HG02678 (cell line): Measurements from ENCODE around the gene CASTOR1.

Experiments
- ATAC-seq: cut with Tn5 transposase; IDR thresholded peaks from one replicate; pipeline ENCODE4 v1.9.1; 2021; ENCODE audit warnings: mild to moderate bottlenecking, moderate library complexity; ENCODE audit not compliant: unreplicated experiment

The CASTOR1 gene

DNA sequence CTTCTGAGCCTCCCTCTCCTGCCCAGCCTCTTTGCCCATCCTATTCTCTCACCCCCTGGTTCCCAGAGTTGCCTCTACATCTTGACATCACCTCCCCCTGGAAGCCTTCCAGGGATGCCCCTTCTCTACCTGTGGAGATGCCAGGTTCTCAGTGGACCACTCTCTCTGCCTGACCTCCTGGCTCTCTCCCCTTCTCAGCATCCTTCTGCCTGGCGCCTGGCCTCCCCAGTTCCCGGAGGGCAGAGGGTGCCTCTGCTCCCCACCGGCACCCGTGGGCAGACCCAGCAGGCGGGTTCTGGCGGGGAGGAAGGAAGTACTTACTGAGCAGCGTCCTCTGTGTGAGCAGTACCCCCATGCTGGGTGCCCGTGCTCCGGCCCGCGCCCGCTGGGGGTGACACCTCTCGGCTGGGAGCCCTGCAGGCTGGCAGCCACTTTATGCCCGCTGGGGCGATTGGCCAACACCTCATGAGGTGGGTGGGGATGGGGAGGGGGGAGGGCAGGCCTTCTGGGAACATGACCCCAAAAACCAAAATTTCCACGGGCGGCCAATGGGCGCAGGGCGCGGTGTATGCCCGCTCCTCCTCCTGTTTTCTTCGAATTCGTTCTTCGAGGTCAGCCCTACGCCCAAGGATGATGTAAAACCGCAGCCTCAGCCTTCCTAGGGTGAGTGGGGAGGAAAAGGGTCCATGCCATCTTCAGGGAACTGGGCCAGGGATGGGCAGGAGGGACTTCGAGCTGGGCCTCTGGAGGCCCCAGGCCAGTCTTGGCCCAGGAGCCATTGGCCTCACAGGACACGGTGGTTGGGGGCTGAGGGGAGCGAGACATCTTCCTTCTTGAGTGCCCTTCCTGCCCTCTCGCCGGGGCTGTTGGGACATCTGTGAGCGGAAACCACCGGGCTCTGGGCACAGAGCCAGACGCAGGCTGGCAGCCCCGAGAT lies 22.6 kb downstream of the CASTOR1 start, which contains the start of gene OSM:
TSS of gene OSM (minus strand) at position 407 of the 937 bp plus-strand sequence. CDS start at position 355, 52 bp downstream.
- no peak for ATAC-seq

DNA sequence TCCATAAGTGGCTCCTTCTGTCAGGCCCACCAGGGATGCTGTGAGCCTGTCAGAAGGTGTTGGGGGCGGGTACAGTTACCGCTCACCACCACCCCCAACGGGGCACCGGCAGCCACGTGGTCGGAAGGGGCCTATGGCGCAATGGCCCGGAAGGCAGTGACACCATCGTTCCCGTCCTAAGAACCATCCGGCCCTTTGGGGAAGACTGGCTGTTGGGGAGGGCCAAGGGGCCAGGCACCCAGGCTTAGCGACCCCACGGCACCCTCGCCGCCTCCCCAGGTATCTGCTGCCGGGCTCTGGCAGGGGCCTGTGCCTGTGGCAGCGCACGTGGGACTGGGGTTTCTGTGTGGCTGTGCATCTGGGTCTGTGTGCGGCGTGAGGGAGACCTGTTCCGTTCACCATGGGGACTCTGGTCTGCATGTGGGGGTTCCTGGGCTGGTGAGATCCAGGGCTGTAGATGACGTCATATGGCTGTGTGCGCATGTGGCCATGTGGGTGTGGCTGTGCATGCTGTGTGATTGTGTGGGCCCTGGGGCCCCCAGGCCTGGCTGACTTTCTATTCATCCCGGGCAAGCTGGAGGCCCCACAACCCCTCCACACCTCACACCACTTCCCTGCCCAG lies 23.4 kb downstream of the CASTOR1 start:
- ATAC-seq: peak; percentile 76

- no peak for ATAC-seq
Measured at GRCh38 chr22:30265131-30265720, 24.1 kb downstream of the CASTOR1 start.

- no peak for ATAC-seq
Measured at GRCh38 chr22:30263883-30264282, 25.4 kb downstream of the CASTOR1 start.

- no peak for ATAC-seq
Measured at GRCh38 chr22:30262917-30263741, 26.2 kb downstream of the CASTOR1 start.

DNA sequence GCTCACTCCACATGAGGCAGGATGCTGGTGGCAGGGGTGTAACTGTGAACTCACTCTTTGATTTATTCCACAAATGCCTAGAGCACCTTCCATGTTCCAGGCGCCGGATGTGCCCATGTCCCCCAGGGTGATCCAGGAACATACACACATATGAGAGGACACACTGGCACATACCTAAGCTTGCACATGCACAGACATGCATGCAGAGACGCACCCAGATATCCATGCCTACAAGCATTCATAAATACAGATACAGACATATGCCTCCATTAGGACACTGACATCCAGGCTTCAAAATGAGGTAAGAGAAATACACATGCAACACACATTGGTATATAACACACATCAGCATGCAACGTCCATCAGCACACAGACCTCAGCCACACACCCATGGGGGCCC lies 27.2 kb downstream of the CASTOR1 start:
- no peak for ATAC-seq

DNA sequence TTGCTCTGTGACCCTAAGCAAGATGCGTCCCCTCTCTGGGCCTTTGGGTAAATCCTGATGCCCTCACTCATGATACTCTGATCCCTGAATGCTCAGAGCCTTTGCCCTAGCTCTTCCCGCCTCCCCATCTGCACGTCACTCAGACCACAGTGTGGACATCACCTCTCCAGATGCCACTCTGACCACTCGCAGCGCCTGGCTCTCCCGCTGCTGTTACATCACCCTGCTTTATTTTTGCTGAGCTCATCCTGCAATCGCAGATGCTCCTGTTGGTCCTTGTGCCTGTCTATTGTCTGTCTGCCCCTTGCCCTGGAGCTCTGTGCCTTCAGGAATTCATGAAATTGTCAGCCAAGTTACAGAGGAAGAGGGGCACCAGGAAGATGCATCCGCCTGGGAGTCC lies 28.2 kb downstream of the CASTOR1 start:
- no peak for ATAC-seq

DNA sequence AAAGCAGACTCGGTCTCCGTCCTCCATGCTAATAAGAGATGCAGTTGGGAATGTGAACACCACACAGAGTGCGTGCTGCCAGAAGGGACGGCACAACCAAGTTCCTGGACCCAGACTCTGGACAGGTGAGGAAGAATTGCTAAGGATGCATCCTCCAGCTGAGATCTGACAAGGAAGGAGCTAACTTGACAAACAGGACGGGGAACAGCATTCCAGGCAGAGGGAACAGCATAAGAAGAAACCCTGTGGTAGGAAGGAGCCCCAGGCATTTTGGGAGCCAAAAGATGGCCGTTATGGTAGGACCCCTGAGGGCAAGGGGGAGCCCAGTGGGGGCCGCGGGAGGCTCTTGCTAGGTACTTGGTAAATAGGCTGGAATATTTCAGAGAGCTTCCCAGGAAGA lies 28.6 kb downstream of the CASTOR1 start:
- no peak for ATAC-seq

DNA sequence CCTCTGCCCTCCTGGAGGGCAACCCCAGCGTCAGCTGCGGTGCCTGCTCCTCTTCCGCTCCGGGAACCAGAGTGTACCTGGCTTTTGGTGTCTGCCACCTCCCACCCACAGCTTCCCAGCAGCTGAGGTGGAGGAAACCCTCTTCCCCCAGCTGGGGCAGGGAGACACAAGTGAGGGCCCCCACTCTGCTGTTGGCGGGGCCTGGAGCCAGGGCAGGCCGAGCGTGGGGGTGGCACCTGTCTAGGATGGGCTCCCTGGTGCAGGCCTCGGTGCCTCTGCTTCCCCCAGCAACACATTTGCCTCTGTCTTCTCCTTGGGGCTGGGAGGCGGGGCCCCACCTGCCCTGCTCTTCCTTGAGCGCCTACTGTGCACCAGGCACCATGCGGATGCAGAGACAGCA lies 29.0 kb downstream of the CASTOR1 start:
- no peak for ATAC-seq

DNA sequence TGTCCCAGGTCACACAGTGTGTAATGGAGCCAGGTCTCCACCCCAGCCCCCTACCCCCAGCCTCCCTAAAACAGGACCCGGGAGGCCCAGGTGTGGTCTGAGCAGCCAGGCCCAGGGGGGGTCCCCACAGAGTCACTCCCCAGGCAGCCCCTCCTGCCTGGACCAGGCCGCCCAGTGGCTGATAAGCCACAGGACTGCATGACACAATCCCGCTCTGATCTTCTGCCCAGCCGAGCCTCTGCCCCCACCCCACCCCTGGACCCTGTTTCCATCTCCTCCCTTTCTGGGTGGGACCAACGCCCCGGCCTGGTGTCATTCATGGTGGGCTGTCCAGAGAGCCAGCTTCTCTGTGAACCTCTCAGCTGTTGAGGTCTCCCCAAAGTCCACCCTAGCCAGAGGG lies 35.0 kb downstream of the CASTOR1 start:
- ATAC-seq: no peak

- no peak for ATAC-seq
Measured at GRCh38 chr22:30253205-30253852, 36.0 kb downstream of the CASTOR1 start.

- ATAC-seq: no peak
Measured at GRCh38 chr22:30252411-30253204, 36.7 kb downstream of the CASTOR1 start.

DNA sequence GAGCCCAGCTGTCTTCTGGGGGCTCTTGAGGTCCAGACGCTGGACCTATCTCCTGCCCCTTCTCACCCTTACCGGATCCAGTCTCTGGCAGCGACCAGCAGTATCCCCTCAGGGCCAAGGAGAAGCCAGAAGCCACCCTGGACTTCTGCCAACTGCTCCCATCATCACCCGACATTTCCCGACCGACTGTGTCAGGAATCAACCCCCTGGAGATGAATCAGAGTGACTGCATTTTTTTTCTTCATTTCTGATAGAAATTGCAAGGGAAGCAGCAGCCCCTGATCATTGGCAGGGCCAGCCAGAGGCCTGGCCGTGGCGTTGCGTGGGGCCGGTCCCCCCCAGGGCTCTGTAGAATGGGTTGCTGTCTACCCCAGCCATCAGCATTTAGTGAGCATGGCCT lies 37.6 kb downstream of the CASTOR1 start:
- ATAC-seq: no peak

GRCh38 chr22:30250661-30251267 lies 38.5 kb downstream of the CASTOR1 start:
- ATAC-seq: no peak

DNA sequence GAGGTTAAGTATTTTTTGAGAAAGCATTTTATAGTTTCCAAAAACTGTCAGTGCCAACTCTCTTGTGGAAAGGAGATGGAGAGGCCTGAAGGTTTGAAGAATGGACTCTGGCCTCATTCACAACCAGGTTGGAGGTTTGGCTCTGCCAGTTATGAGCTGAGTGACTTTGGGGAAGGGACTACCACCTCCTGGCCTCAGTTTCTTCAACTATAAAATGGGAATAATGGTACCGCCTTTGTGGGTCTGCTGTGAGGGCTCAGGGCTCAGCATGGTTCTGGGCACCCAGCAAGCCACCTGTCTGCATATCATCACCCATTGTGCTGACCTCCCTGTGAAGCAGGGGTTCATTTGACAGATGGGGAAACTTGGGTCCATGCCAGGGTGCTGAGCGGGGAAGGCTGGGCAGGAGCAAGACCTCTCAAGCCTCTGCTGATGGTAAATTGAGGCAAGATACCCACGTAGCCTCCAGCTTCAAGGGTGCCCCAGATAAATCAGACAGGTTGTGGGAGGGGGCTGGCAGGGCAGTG lies 39.2 kb downstream of the CASTOR1 start:
- ATAC-seq: no peak

DNA sequence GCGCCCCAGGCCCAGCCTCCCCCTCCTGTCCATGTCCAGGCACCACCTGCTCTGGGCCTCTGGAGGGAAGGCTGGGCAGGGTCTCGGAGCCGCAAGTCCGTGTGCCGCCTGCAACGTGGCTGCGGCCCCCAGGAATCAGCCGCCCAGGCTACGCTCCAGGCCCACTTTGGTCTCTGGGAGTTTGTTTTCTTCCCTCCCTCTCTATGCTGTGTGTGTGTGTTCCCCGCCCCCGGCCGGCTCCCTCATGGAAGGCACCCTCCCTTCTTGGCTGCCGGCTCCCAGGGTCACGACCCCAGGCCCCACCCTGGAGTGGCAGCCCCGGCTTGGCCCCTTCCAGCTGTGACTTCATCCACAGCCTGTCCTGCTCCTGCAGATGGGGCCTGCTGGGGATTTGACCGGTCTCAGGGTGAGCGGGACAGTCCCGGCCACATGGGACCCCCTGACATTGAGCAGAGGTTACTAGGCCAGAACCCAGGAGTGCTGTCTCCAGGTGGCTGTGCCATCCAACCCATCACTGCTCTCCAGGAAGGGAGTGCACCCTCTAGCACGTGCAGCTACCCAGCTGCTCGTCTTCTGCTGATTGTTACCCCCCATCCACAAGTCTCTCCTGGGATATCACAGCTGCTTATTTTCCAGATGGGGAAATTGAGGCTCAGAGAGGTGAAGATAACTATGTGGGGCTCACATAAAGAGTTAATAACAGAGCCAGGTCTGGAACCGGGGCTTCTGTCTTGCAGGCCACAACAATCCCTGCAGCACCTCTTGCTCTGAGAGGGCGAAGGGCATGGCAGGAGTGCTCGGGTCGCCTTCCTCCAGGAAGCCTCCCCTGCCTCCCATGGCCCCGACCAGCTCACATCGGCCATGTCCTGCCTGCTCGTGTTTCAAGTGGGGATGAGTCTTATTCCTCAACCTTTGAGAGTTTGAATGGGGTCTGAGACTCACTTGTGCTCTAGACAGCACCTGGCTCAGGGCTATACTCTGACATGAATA lies 40.0 kb downstream of the CASTOR1 start:
- ATAC-seq: no peak

DNA sequence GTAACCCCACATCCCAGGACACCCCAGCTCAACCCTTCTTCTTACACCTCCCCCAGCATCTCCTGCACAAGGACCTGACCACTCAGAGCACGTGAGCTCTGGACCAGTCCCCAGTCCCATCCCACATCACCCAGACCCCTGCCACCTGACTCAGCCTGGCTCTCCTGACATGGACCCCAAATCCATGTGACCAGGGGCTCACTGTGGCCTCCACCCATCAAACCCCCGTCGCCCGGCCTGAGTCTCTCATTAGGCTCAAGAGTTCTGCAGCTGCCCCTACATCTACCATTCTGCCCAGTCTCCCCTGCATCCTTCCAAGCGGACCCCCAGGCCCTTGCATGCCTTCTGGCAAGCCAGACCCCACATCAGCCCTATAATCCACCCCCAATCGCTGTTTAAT lies 40.8 kb downstream of the CASTOR1 start:
- ATAC-seq: no peak

- no peak for ATAC-seq
Measured at GRCh38 chr22:30247974-30248373, 41.3 kb downstream of the CASTOR1 start.
